LNCaP clone FGC (cell line): ENCODE measurements around the gene MAVS.
"Not testable (repeated sequence)": the region's sequence is repeated elsewhere in the genome, so short reads cannot be mapped to it uniquely, and the experiment has no call there.

Experiments used
- DNase-seq: peaks from one replicate; pipeline ENCODE4 v3.0.0-alpha.2; 2011; ENCODE audit warnings: low read depth
- H3K4me3 ChIP-seq: 2 replicates; pipeline ENCODE4 v1.5.1; 2011; ENCODE audit warnings: mild to moderate bottlenecking, low read depth, low read length, control low read depth
- CTCF ChIP-seq: IDR thresholded peaks from 2 replicates; pipeline ENCODE4 v1.5.1; 2012; ENCODE audit warnings: mild to moderate bottlenecking; ENCODE audit not compliant: control insufficient read depth, insufficient read depth; ENCODE audit errors: extremely low read depth

The MAVS gene

DNA sequence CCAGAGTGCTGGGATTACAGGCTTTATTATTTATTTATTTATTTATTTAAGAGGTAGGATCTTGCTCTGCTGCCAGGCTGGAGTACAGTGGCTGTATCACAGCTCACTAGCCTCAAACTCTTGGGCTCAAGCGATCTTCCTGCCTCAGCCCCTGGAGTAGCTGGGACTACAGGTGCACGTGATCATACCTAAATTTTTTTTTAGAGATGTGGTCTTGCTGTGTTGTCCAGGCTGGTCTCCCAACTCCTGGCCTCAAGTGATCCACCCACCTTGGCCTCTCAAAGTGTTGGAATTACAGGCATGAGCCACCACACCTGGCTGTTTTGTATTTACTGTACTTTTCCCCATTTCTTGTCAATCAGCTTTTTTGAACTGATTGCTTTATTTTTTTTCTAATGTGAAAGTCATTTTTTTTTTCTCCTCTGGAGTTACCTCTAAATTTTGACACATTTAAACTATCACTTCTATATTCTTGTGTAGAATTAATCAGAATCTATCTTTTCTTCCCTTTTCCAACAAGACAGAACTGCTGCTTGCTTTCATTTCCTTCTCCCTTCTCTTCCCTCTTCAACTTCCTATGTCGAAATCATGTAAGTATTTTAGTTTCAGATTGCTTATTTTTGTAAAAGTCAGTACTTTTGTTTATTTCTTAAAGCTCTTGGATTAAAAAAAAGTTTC lies 54.5 kb downstream of the MAVS start:
- no peak for DNase-seq
- TF ChIP-seq CTCF, result no peak
- H3K4me3 ChIP-seq, result no peak overlapping the region

- H3K4me3 ChIP-seq, result no peak overlapping the region
- no peak for DNase-seq
- TF ChIP-seq CTCF, result no peak
These were observed 55.2 kb downstream of the MAVS start for GRCh38 chr20:3901706-3902440.

DNA sequence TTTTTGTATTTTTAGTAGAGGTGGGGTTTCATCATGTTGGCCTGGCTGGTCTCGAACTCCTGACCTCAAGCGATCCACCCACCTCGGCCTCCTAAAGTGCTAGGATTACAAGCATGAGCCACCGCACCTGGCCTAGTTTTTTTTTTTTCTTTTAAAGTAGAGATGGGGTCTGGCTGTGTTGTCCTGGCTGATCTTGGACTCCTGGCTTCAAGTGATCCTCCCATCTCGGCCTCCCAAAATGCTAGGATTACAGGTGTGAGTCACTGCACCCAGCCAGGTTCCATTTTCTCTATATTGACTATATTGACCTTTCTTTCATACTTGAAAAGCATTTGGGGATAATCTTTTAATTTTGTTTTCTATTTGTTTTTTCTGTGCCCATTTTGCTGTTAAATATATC lies 55.8 kb downstream of the MAVS start:
- no peak for TF ChIP-seq CTCF
- H3K4me3 ChIP-seq, result no peak overlapping the region
- no peak for DNase-seq

GRCh38 chr20:3904224-3904623 lies 57.6 kb downstream of the MAVS start:
- no peak for DNase-seq
- no peak overlapping the region for H3K4me3 ChIP-seq
- TF ChIP-seq CTCF, result no peak

DNA sequence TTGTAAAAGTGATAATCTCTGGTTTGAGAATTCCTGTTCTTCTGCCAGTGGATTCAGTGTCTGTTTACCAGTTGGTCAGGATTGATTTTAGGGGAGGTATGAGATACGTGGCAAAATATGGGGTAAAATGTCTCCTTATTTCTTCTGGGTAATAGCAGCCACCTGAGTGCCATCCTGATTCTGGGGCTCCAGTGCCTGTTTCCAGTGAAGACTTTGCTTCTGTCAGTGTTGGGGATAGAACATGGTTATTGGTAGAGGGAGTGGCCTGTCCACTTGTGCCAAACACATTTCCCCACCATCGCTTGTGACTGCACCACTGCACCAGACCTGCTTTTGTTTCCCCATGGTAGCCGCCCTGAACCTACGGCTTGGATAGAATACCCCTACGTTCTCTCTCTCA lies 58.2 kb downstream of the MAVS start:
- DNase-seq, result no peak
- no peak for TF ChIP-seq CTCF
- H3K4me3 ChIP-seq, result no peak overlapping the region

GRCh38 chr20:3906744-3907721 lies 60.4 kb downstream of the MAVS start:
- H3K4me3 ChIP-seq, DNase-seq: not testable (repeated sequence)

- no peak for DNase-seq
- no peak for TF ChIP-seq CTCF
- H3K4me3 ChIP-seq, result no peak overlapping the region
These were observed 62.0 kb downstream of the MAVS start for GRCh38 chr20:3908667-3909066.
